Upper lobe of left lung (tissue), 4 donors: Measurements from ENCODE around the gene FAM200C.

Experiments used
- POLR2A ChIP-seq, 4 donors: fragments of 450-650 bp; IDR thresholded peaks; one replicate each; pipeline ENCODE4 v1.5.1; 2016 to 2017; ENCODE audit warnings: antibody characterized with exemption in 4 of 4, mild to moderate bottlenecking in 2 of 4
- POLR2AphosphoS5 ChIP-seq, 2 donors: sonication (generic); formaldehyde crosslinking; IDR thresholded peaks; one replicate each; pipeline ENCODE4 v1.5.1; 2017; ENCODE audit warnings: antibody characterized with exemption in 2 of 2
- TF ChIP-seq, protein P1 (sequence below), 6 experiments: fragments of 450-650 bp in 4 of 6; fragments of 200-600 bp in 2 of 6; sonication (generic) in 2 of 6; IDR thresholded peaks; one replicate each; pipeline ENCODE4 v1.5.1; 2016 to 2019; ENCODE audit warnings: antibody characterized with exemption in 6 of 6

DNA sequence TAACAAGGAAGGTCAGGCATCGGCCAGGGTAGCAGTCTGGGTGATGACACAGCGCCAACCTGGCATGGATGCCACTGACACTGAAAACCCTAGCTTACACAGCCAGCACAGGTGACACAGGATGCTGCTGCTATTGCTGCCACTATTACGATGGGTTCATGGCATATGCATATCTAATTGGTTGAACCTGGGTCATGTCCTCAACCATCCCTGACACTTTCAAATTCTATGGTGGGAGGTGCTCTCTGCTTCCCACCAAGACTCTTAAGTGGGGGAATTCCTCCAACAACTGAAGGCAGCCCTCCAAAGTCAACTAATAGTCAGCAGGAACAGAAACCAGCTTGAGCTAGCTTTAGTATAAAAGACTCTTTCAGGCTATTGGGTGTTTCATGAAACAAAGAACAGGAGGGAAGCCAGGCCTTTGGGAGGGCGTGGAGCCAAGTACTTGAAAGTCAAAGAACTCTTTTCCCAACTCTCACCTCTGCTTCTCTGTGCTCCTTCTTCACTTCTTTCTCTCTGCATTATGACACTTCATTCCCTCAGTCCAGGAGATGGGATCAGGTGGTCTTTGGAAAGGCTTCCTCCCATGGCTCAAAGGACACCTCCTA lies 43.1 kb upstream of the FAM200C start:
- TF ChIP-seq, protein P1, sequence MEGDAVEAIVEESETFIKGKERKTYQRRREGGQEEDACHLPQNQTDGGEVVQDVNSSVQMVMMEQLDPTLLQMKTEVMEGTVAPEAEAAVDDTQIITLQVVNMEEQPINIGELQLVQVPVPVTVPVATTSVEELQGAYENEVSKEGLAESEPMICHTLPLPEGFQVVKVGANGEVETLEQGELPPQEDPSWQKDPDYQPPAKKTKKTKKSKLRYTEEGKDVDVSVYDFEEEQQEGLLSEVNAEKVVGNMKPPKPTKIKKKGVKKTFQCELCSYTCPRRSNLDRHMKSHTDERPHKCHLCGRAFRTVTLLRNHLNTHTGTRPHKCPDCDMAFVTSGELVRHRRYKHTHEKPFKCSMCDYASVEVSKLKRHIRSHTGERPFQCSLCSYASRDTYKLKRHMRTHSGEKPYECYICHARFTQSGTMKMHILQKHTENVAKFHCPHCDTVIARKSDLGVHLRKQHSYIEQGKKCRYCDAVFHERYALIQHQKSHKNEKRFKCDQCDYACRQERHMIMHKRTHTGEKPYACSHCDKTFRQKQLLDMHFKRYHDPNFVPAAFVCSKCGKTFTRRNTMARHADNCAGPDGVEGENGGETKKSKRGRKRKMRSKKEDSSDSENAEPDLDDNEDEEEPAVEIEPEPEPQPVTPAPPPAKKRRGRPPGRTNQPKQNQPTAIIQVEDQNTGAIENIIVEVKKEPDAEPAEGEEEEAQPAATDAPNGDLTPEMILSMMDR (IDR thresholded peaks at IDR 0.05) = no peak
- no peak for TF ChIP-seq POLR2A (IDR thresholded peaks at IDR 0.05)
- TF ChIP-seq POLR2AphosphoS5 (IDR thresholded peaks at IDR 0.05) = no peak
